ENCODE results near the gene SH3PXD2B.

DNA sequence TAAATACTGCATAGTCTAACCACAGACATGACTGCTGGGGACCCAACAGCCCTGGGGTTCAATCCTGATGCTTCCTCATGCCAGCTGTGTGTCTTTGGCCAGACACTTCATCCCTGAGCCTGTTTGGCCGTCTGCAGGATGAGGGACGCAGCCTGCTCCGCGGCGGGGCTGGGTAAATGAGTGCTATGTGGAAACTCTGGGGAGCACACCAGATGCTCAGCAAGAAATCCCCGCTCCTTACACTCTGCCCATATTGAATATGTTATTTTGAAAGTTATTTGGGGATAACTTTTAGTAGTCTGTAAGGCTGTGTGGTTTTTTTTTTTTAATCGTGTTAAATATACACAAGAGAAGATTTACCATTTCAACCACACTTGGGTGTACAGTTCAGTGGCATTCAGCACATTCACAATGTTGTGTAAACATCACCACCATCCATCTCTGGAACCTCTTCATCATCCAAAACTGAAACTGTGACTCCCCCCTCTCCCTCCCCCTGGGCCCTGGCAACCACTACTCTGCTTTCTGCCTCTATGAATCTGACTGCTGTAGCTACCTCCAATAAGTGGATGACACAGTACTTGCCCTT lies 42.7 kb downstream of the SH3PXD2B start:
- no peak for TF ChIP-seq EZH2phosphoT487 (IDR thresholded peaks at IDR 0.05; ENCODE audit: insufficient read depth, low read depth)
- TF ChIP-seq EZH2 (IDR thresholded peaks at IDR 0.05; ENCODE audit: insufficient read depth, poor library complexity, severe bottlenecking) = no peak
